GM19043 (cell line): Measurements from ENCODE around the gene STXBP6.
"Not testable (repeated sequence)": the region's sequence is repeated elsewhere in the genome, so short reads cannot be mapped to it uniquely, and the experiment has no call there.

Experiments used
- ATAC-seq: cut with Tn5 transposase; IDR thresholded peaks from one replicate; pipeline ENCODE4 v1.9.1; 2021; ENCODE audit warnings: low read depth; ENCODE audit not compliant: unreplicated experiment

STXBP6 gene

GRCh38 chr14:24840204-24840893 lies 209.6 kb downstream of the STXBP6 start:
- no peak for ATAC-seq

- ATAC-seq, result no peak
Observed at GRCh38 chr14:24839617-24840203, 210.2 kb downstream of the STXBP6 start.

- no peak for ATAC-seq
Observed at GRCh38 chr14:24838945-24839616, 210.9 kb downstream of the STXBP6 start.

GRCh38 chr14:24837280-24838046 lies 212.5 kb downstream of the STXBP6 start:
- no peak for ATAC-seq

- ATAC-seq, result not testable (repeated sequence)
Observed at GRCh38 chr14:24836324-24836723, 213.6 kb downstream of the STXBP6 start.

GRCh38 chr14:24834956-24835355 lies 215.0 kb downstream of the STXBP6 start:
- no peak for ATAC-seq

- ATAC-seq, result no peak
Observed at GRCh38 chr14:24833385-24833784, 216.6 kb downstream of the STXBP6 start.

GRCh38 chr14:24831677-24832076 lies 218.3 kb downstream of the STXBP6 start:
- ATAC-seq, result no peak

- ATAC-seq, result no peak
Observed at GRCh38 chr14:24829862-24830261, 220.1 kb downstream of the STXBP6 start.

GRCh38 chr14:24828486-24828885 lies 221.5 kb downstream of the STXBP6 start:
- no peak for ATAC-seq

GRCh38 chr14:24826390-24826789 lies 223.6 kb downstream of the STXBP6 start:
- ATAC-seq, result no peak

GRCh38 chr14:24820616-24821015 lies 229.3 kb downstream of the STXBP6 start:
- no peak for ATAC-seq

GRCh38 chr14:24818823-24819341 lies 231.1 kb downstream of the STXBP6 start:
- ATAC-seq, result no peak

- ATAC-seq, result no peak
Observed at GRCh38 chr14:24818058-24818822, 231.7 kb downstream of the STXBP6 start.

GRCh38 chr14:24817212-24818057 lies 232.5 kb downstream of the STXBP6 start:
- no peak for ATAC-seq

GRCh38 chr14:24816929-24817211 lies 233.1 kb downstream of the STXBP6 start:
- no peak for ATAC-seq

GRCh38 chr14:24816011-24816928 lies 233.7 kb downstream of the STXBP6 start:
- ATAC-seq, result no peak

GRCh38 chr14:24815543-24815942 lies 234.4 kb downstream of the STXBP6 start:
- no peak for ATAC-seq
